Activated B cell treated with CpG ODN at 0.5 μM for 24 hours (primary cell): ENCODE results near the gene ATP6V1G1. TPM values are rescaled to one million over a fixed set of nuclear protein-coding genes. Genes with fewer than 3 reads are reported as not detected.

Experiments used
- ATAC-seq: fragments of 200-7000 bp; cut with Tn5 transposase; one replicate; pipeline ENCODE4 v1.10.0; 2021; ENCODE audit warnings: low read depth, mild to moderate bottlenecking, moderate library complexity
- CTCF ChIA-PET: fragments of 350-600 bp; sonication (Branson Sonifier 250); formaldehyde crosslinking; loops from one replicate; lab custom pipeline; 2021; ENCODE audit warnings: antibody characterized with exemption; lab: Charles Lee
- POLR2A ChIA-PET: fragments of 350-600 bp; sonication (Branson Sonifier 250); formaldehyde crosslinking; loops from one replicate; lab custom pipeline; 2021; ENCODE audit warnings: antibody characterized with exemption; lab: Charles Lee
- DNase-seq: peaks from one replicate; pipeline ENCODE4 v3.0.0; 2022
- H3K27ac Mint-ChIP-seq: one replicate; pipeline ENCODE4 v1.8.0; 2020; ENCODE audit warnings: mixed read lengths
- H3K27me3 Mint-ChIP-seq: one replicate; pipeline ENCODE4 v1.8.0; 2021; ENCODE audit warnings: mixed read lengths
- H3K36me3 Mint-ChIP-seq: one replicate; pipeline ENCODE4 v1.8.0; 2021; ENCODE audit warnings: low read depth, mixed read lengths
- H3K4me1 Mint-ChIP-seq: one replicate; pipeline ENCODE4 v1.8.0; 2021; ENCODE audit warnings: mixed read lengths
- H3K4me3 Mint-ChIP-seq: one replicate; pipeline ENCODE4 v1.8.0; 2020; ENCODE audit warnings: mild to moderate bottlenecking, mixed read lengths
- H3K9me3 Mint-ChIP-seq: one replicate; pipeline ENCODE4 v1.8.0; 2020; ENCODE audit warnings: mixed read lengths
- intact Hi-C: fragments of 100-400 bp; cut with micrococcal nuclease; formaldehyde crosslinking; loops from one replicate; pipeline ENCODE4 v1.15.1; 2024
- total RNA-seq: library from RNA; stranded (reverse); gene quantifications from 2 replicates; pipeline ENCODE4 v1.2.3, GENCODE V29; 2022
- TF ChIP-seq, protein P1 (sequence below): fragments of 200-600 bp; IDR thresholded peaks from one replicate; pipeline ENCODE4 v1.8.0; 2022; ENCODE audit warnings: antibody characterized with exemption, mild to moderate bottlenecking

Gene ATP6V1G1
- total RNA-seq, 1 donor from 2014 or later: 68.4 TPM

DNA sequence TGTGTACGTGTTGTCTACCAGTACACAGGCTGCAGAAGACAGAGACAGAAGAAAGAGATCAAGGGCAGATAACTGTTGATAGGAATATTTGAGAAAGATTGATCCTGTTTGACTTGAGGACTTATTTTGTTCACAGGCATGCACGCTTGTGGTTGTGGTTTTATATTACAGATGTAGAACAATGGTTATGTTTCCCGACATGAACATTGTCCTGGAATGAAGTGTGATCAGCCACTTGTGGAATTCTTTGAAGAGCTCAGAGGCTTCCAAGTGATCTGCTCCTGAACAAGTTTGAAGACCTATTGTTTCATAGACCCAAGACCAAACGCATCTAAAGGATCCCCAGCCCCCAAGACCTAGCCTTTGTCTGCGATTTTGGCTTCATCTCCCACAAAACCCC lies 56.3 kb downstream of the ATP6V1G1 start:
- TF ChIP-seq, protein P1, sequence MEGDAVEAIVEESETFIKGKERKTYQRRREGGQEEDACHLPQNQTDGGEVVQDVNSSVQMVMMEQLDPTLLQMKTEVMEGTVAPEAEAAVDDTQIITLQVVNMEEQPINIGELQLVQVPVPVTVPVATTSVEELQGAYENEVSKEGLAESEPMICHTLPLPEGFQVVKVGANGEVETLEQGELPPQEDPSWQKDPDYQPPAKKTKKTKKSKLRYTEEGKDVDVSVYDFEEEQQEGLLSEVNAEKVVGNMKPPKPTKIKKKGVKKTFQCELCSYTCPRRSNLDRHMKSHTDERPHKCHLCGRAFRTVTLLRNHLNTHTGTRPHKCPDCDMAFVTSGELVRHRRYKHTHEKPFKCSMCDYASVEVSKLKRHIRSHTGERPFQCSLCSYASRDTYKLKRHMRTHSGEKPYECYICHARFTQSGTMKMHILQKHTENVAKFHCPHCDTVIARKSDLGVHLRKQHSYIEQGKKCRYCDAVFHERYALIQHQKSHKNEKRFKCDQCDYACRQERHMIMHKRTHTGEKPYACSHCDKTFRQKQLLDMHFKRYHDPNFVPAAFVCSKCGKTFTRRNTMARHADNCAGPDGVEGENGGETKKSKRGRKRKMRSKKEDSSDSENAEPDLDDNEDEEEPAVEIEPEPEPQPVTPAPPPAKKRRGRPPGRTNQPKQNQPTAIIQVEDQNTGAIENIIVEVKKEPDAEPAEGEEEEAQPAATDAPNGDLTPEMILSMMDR: no peak
- ATAC-seq (no peak), DNase-seq (no peak)
- no peaks in the 10 kb centered on the region for H3K27me3 Mint-ChIP-seq
- intact Hi-C loops: no loop called here
- ChIA-PET CTCF (interaction anchor here (1.1 kb wide), 1 partner anchor 9 kb away, joined by 5 read pairs; no protein-coding TSS in a partner anchor), POLR2A (no interaction called here)
- H3K4me1 Mint-ChIP-seq: peaks cover 10% of the 10 kb centered on the region
- H3K27ac Mint-ChIP-seq: peak overlapping the region; percentile 43
- no peak overlapping the region for H3K4me3 Mint-ChIP-seq
- peaks cover 4% of the 10 kb centered on the region for H3K9me3 Mint-ChIP-seq
- H3K36me3 Mint-ChIP-seq: peaks cover 86% of the 10 kb centered on the region

Other genes starting within 250 kb of the ATP6V1G1 start
- gene AKNA, start 199.8 kb upstream of the ATP6V1G1 start, total RNA-seq: 283 and 322 TPM in 2 replicates
- gene WHRN, start 82.3 kb upstream of the ATP6V1G1 start, total RNA-seq: 12.4 and 14.5 TPM in 2 replicates
- 32.0 and 34.6 TPM in 2 replicates for gene TMEM268, start 23.5 kb downstream of the ATP6V1G1 start, total RNA-seq
- not detected in 2 replicates for gene TEX53, start 70.0 kb downstream of the ATP6V1G1 start, total RNA-seq
- not detected in 2 replicates for gene TEX48, start 94.4 kb downstream of the ATP6V1G1 start, total RNA-seq
- gene TNFSF15, start 218.3 kb downstream of the ATP6V1G1 start, total RNA-seq: 0.10 and 0.22 TPM in 2 replicates